PC-3 (cell line): ENCODE data around the gene RPLP2. TPM values are rescaled to one million over a fixed set of nuclear protein-coding genes. Genes with fewer than 3 reads are reported as not detected.
A peak's percentile ranks its signal among the peaks of the same experiment; 100 is the strongest.

ENCODE experiments used
- ATAC-seq: fragments of 200-7000 bp; cut with Tn5 transposase; 2 replicates; pipeline ENCODE4 v1.9.1; 2020; ENCODE audit warnings: mild to moderate bottlenecking, moderate library complexity
- BruUV-seq: library from RNA; stranded (reverse); fragments of 400-500 nt; replicated peaks from 2 replicates; lab custom pipeline; 2021; lab: Mats Ljungman, UMichigan
- CTCF ChIA-PET: fragments of 300-600 bp; sonication (Branson Sonifier 250); formaldehyde crosslinking; loops from one replicate; lab custom pipeline; 2022; ENCODE audit warnings: antibody characterized with exemption; lab: Charles Lee
- POLR2A ChIA-PET: fragments of 300-600 bp; sonication (Branson Sonifier 250); formaldehyde crosslinking; loops from one replicate; lab custom pipeline; 2022; ENCODE audit warnings: antibody characterized with exemption; ENCODE audit not compliant: unreplicated experiment; lab: Charles Lee
- DNase-seq: peaks from one replicate; pipeline ENCODE4 v3.0.0-alpha.2; 2015
- H2AFZ ChIP-seq: fragments of 300-600 bp; sonication (generic); 2 replicates; pipeline ENCODE4 v1.6.0; 2016; ENCODE audit warnings: antibody characterized with exemption, low read length
- H3F3A ChIP-seq: fragments of 300-600 bp; sonication (generic); one replicate; pipeline ENCODE4 v1.6.0; 2017; ENCODE audit warnings: antibody characterized with exemption, low read length, control low read depth, mild to moderate bottlenecking; ENCODE audit not compliant: unreplicated experiment
- H3K27ac ChIP-seq: fragments of 300-600 bp; sonication (generic); 2 replicates; pipeline ENCODE4 v1.5.1; 2016; ENCODE audit warnings: mild to moderate bottlenecking, low read length
- H3K27me3 ChIP-seq: fragments of 300-600 bp; sonication (generic); 2 replicates; pipeline ENCODE4 v1.6.1; 2016; ENCODE audit warnings: low read length, mixed read lengths
- H3K36me3 ChIP-seq: fragments of 300-600 bp; sonication (generic); 2 replicates; pipeline ENCODE4 v1.6.1; 2016; ENCODE audit warnings: low read depth, mixed run types, low read length, mixed read lengths
- H3K4me1 ChIP-seq: fragments of 300-600 bp; sonication (generic); 2 replicates; pipeline ENCODE4 v1.5.1; 2016; ENCODE audit warnings: low read length; ENCODE audit not compliant: insufficient read depth
- H3K4me2 ChIP-seq: fragments of 300-600 bp; sonication (generic); 2 replicates; pipeline ENCODE4 v1.6.0; 2016; ENCODE audit warnings: low read length
- H3K4me3 ChIP-seq: fragments of 300-600 bp; sonication (generic); 2 replicates; pipeline ENCODE4 v1.5.1; 2016; ENCODE audit warnings: mild to moderate bottlenecking, low read length, mixed read lengths
- H3K79me2 ChIP-seq: fragments of 300-600 bp; sonication (generic); 2 replicates; pipeline ENCODE4 v1.6.1; 2017; ENCODE audit warnings: low read length, mixed read lengths
- H3K9ac ChIP-seq: fragments of 300-600 bp; sonication (generic); 2 replicates; pipeline ENCODE4 v1.6.0; 2016; ENCODE audit warnings: mild to moderate bottlenecking, low read length
- H3K9me2 ChIP-seq: fragments of 300-600 bp; sonication (generic); replicated peaks from 2 replicates; pipeline ENCODE4 v1.6.1; 2016; ENCODE audit warnings: mixed run types, low read length, mixed read lengths
- H3K9me3 ChIP-seq: fragments of 300-600 bp; sonication (generic); 2 replicates; pipeline ENCODE4 v1.6.1; 2016; ENCODE audit warnings: low read length, mixed read lengths
- H4K20me1 ChIP-seq: fragments of 300-600 bp; sonication (generic); 2 replicates; pipeline ENCODE4 v1.6.1; 2016; ENCODE audit warnings: low read length, mixed read lengths
- EZH2 ChIP-seq: fragments of 300-600 bp; sonication (generic); IDR thresholded peaks from one replicate; pipeline ENCODE4 v1.6.1; 2017; ENCODE audit warnings: antibody characterized with exemption, mild to moderate bottlenecking, low read length; ENCODE audit not compliant: unreplicated experiment
- EZH2phosphoT487 ChIP-seq: fragments of 300-600 bp; sonication (generic); IDR thresholded peaks from 2 replicates; pipeline ENCODE4 v1.6.1; 2018; ENCODE audit warnings: mild to moderate bottlenecking, antibody characterized with exemption, low read length, borderline replicate concordance
- intact Hi-C: fragments of 100-400 bp; cut with micrococcal nuclease; formaldehyde crosslinking; loops from 2 replicates; pipeline ENCODE4 v1.9.0; 2023
- total RNA-seq: library from RNA; depleted of rRNA; stranded (reverse); fragments of >200 nt; gene quantifications from 2 replicates; pipeline ENCODE4 v1.2.3, GENCODE V29; 2014
- TF ChIP-seq, protein P1 (sequence below): fragments of 300-600 bp; sonication (generic); conservative IDR thresholded peaks from 2 replicates; pipeline ENCODE4 v1.5.1; 2017; ENCODE audit warnings: antibody characterized with exemption, low read depth, mild to moderate bottlenecking, low read length

Gene RPLP2
- total RNA-seq, 1 experiment from 2014 or later, result 897 TPM

DNA sequence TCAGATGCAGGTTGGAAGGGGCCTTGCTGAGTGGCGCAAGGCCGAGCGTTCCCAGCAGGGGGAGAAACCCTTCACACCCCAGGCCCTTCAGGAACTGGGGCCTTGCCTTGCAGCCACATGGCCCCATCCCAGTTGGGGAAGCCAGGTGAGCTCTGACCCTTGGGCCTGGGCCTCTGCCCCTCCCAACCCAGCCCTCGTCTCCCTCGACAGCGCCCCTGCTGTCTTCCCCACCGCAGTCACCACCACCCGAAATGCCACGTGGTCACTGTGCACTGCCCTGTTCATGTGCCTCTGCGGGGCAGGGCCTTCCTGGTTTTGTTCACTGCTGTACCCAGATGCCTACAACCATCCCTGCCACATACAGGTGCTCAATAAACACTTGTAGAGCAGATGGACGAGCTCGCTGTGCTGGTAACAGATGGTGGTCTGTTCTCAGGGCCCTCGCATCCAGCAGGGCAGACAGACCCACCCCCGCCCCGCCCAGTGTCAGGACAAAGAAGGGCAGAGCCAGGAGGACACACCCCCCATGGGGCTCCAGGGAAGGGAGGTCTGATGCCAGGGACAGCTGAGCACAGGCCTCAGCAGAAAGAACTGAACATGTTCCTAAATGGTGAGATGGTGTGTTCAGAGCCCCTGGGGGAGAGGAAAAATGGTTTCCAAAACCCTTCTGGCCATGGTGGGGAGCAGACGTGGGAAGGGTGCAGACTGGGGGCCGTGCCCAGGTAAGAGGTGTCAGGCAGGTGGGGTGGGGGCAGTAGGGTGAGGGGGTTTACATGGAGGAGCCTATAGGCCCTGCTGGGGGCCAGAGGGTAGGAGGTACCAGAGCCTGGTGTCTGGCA lies 28.9 kb downstream of the RPLP2 start:
- CTCF ChIA-PET, result no interaction called here
- intact Hi-C loops, result no loop called here
- DNase-seq, result no peak
- Histone ChIP-seq H4K20me1 (peaks cover 41% of the 10 kb centered on the region), H3F3A (peaks cover 11% of the 10 kb centered on the region), H3K27ac (0 out of 2 replicates have a peak overlapping the region, but pooled peaks have one; percentile 0), H3K27me3 (no peaks in the 10 kb centered on the region), H3K36me3 (peaks cover 53% of the 10 kb centered on the region), H3K4me1 (peaks cover 29% of the 10 kb centered on the region), H2AFZ (no peak overlapping the region), H3K9me2 (no peaks in the 10 kb centered on the region), H3K79me2 (peaks cover 78% of the 10 kb centered on the region), H3K4me2 (no peak overlapping the region), H3K9ac (no peak overlapping the region), H3K9me3 (no peaks in the 10 kb centered on the region), H3K4me3 (no peak overlapping the region)
- POLR2A ChIA-PET, result interaction anchor here (0.6 kb wide), 2 partner anchors 20 to 222 kb away, joined by 3 to 5 read pairs; partner anchors contain the start of gene PNPLA2
- BruUV-seq, result no TSS peak
- TF ChIP-seq EZH2 (no peak), EZH2phosphoT487 (no peak)
- TF ChIP-seq, protein P1, sequence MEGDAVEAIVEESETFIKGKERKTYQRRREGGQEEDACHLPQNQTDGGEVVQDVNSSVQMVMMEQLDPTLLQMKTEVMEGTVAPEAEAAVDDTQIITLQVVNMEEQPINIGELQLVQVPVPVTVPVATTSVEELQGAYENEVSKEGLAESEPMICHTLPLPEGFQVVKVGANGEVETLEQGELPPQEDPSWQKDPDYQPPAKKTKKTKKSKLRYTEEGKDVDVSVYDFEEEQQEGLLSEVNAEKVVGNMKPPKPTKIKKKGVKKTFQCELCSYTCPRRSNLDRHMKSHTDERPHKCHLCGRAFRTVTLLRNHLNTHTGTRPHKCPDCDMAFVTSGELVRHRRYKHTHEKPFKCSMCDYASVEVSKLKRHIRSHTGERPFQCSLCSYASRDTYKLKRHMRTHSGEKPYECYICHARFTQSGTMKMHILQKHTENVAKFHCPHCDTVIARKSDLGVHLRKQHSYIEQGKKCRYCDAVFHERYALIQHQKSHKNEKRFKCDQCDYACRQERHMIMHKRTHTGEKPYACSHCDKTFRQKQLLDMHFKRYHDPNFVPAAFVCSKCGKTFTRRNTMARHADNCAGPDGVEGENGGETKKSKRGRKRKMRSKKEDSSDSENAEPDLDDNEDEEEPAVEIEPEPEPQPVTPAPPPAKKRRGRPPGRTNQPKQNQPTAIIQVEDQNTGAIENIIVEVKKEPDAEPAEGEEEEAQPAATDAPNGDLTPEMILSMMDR, result 0 out of 2 replicates have a peak, but pooled peaks have one; percentile 24
- ATAC-seq, result peak; percentile 1; the same call in 1 of the 2 replicates

DNA sequence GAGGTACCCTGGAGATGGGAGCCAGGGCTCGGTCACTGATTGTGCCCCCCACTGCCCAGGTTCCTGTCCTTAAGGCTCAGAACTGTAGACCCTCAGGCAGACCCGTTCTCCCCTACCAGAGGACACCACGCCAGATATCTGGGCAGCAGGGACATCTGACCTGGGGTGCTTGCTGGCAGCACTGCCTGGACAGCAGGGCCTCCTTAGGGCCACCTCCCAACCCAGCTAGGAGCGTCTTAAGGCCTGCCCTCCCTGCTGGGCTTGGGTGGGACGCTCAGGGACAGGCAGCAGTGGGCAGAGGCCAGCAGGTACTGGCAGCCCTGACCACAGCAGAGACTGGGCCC lies 29.5 kb downstream of the RPLP2 start:
- CTCF ChIA-PET, result no interaction called here

More for the DNA sequence above, 29.5 kb downstream of the RPLP2 start:
- Histone ChIP-seq H3K27ac (0 out of 2 replicates have a peak overlapping the region, but pooled peaks have one; percentile 0), H3K4me2 (no peak overlapping the region), H2AFZ (no peak overlapping the region), H3K4me1 (peaks cover 33% of the 10 kb centered on the region), H3K9ac (no peak overlapping the region), H3F3A (peaks cover 11% of the 10 kb centered on the region), H3K9me2 (no peaks in the 10 kb centered on the region), H3K36me3 (peaks cover 53% of the 10 kb centered on the region), H4K20me1 (peaks cover 41% of the 10 kb centered on the region), H3K79me2 (peaks cover 75% of the 10 kb centered on the region), H3K9me3 (no peaks in the 10 kb centered on the region), H3K4me3 (no peak overlapping the region), H3K27me3 (no peaks in the 10 kb centered on the region)
- POLR2A ChIA-PET, result interaction anchor here (0.6 kb wide), 1 partner anchor 221 kb away, joined by 3 read pairs; no protein-coding TSS in a partner anchor
- ATAC-seq, result no peak
- BruUV-seq, result no TSS peak
- TF ChIP-seq EZH2, result no peak
- no peak for TF ChIP-seq EZH2phosphoT487
- TF ChIP-seq, protein P1, result no peak
- intact Hi-C loops, result no loop called here
- DNase-seq, result no peak
